ENCODE results near the gene RTL3. TPM values are rescaled to one million over a fixed set of nuclear protein-coding genes. Genes with fewer than 3 reads are reported as not detected.

The RTL3 gene
- total RNA-seq, 4 donors from 2014 or later, result 0.54 TPM; not detected in 3

DNA sequence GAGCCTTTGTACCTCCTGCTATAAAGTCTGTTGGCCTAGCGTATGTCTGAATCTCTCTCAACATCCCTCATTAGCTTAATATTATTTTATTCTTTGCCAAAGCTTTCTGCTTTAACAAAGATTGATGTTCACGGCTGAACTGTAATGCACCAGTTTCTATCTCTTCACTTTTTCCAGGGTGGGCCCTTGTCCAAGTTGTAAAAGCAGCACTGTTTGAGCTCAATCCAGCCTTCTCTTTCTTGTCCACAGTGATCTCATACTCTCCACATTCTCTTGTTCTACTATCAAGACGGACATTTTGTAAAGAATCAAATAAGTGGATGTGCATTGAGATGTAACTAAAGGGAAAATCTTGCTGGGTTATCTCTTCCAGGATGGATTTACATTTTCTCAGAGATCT lies 34.4 kb upstream of the RTL3 start:
- Histone ChIP-seq H3K27ac (no peak overlapping the region), H3K4me1 (no peaks in the 10 kb centered on the region), H3K4me3 (replicated peaks in 1 of 3) (no peak overlapping the region), H3K27me3 (no peaks in the 10 kb centered on the region), H3K9me3 (no peaks in the 10 kb centered on the region), H3K36me3 (no peaks in the 10 kb centered on the region)
- intact Hi-C loops (cut with DNase I), result no loop called here
- whole genome bisulfite sequencing, 2 donors, result 66 to 67% methylated on average over 3 of the region's 3 CpGs
- TF ChIP-seq, protein P1, sequence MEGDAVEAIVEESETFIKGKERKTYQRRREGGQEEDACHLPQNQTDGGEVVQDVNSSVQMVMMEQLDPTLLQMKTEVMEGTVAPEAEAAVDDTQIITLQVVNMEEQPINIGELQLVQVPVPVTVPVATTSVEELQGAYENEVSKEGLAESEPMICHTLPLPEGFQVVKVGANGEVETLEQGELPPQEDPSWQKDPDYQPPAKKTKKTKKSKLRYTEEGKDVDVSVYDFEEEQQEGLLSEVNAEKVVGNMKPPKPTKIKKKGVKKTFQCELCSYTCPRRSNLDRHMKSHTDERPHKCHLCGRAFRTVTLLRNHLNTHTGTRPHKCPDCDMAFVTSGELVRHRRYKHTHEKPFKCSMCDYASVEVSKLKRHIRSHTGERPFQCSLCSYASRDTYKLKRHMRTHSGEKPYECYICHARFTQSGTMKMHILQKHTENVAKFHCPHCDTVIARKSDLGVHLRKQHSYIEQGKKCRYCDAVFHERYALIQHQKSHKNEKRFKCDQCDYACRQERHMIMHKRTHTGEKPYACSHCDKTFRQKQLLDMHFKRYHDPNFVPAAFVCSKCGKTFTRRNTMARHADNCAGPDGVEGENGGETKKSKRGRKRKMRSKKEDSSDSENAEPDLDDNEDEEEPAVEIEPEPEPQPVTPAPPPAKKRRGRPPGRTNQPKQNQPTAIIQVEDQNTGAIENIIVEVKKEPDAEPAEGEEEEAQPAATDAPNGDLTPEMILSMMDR (IDR thresholded peaks at IDR 0.05), result no peak
- no peak for TF ChIP-seq POLR2A (IDR thresholded peaks at IDR 0.05)
- DNase-seq, result no peak

DNA sequence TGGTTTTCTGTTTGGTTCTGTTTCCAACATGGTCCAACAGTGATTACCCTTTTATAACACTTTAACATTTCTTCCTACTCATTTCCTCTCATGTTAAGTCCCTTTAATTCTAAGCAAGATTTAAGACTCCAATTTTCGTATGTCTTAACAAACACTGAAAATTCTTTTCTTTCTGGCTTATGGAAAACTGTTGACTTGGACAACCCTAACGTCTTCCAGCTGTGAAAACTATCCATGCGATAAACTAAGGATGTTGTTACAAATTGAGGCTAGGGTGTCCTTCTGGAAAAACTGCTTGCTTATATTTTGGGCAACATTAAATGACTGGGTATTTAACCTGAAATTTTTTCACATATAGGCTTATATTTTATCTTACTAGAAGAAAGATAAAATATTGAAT lies 33.9 kb upstream of the RTL3 start:
- Histone ChIP-seq H3K4me3 (replicated peaks in 1 of 3) (no peak overlapping the region), H3K9me3 (no peaks in the 10 kb centered on the region), H3K27me3 (no peaks in the 10 kb centered on the region), H3K27ac (no peak overlapping the region), H3K4me1 (no peaks in the 10 kb centered on the region), H3K36me3 (no peaks in the 10 kb centered on the region)
- 54 to 58% methylated on average over 3 of the region's 3 CpGs for WGBS, 2 donors
- TF ChIP-seq, protein P1 (IDR thresholded peaks at IDR 0.05), result no peak
- no peak for TF ChIP-seq POLR2A (IDR thresholded peaks at IDR 0.05)
- DNase-seq, result no peak
- intact Hi-C loops (cut with DNase I), result no loop called here

DNA sequence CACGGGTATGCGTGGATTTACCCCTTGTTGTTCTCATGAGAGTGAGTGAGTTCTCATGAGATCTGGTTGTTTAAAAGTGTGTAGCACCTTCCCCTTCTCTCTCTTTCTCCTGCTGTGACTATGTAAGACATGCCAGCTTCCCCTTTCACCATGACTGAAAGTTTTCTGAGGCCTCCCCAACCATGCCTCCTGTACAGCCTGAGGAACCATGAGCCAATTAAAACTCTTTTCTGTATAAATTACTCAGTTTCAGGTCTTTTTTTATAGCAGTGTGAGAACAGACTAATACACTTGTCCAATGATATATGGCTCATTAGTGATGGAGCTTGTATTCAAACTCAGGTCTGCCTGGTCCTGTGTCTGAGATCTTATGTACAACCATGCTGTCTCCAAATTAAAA lies 28.5 kb upstream of the RTL3 start:
- 89 to 93% methylated on average over 2 of the region's 2 CpGs for WGBS, 2 donors
- no peaks in the 10 kb centered on the region for H3K36me3 ChIP-seq
- TF ChIP-seq, protein P1 (IDR thresholded peaks at IDR 0.05), result no peak

DNA sequence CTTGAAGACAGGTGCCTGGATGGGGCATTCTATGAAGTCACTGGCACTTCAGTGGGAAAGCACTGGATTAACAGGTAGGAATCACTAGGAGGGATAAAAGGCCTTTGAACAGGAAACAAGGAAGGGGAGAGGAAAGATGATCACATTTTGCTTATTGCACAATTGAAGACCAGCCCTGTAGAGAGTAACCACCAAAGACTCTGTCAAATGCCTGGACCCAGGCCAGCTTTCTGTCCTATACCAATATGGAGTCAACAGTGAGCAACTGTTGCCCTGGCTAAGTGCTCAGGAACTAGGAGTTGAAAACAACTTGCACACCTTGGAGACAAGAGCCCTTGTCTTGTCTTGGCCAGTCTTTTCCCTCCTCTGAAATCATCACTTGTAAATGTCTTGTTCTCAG lies 14.1 kb upstream of the RTL3 start:
- Histone ChIP-seq H3K27ac (no peak overlapping the region), H3K36me3 (no peaks in the 10 kb centered on the region), H3K4me3 (replicated peaks in 1 of 3) (no peak overlapping the region), H3K4me1 (no peaks in the 10 kb centered on the region), H3K27me3 (no peaks in the 10 kb centered on the region), H3K9me3 (no peaks in the 10 kb centered on the region)
- DNase-seq, result no peak
- intact Hi-C loops (cut with DNase I), result no loop called here
- no peak for TF ChIP-seq POLR2A (IDR thresholded peaks at IDR 0.05)
- TF ChIP-seq, protein P1 (IDR thresholded peaks at IDR 0.05), result no peak

More for the DNA sequence above, 28.5 kb upstream of the RTL3 start:
- H3K4me1 ChIP-seq, result no peaks in the 10 kb centered on the region
- no peak overlapping the region for H3K27ac ChIP-seq
- intact Hi-C loops (cut with DNase I), result no loop called here
- H3K27me3 ChIP-seq, result no peaks in the 10 kb centered on the region
- H3K9me3 ChIP-seq, result no peaks in the 10 kb centered on the region
- no peak for DNase-seq
- no peak overlapping the region for H3K4me3 ChIP-seq (replicated peaks in 1 of 3)

DNA sequence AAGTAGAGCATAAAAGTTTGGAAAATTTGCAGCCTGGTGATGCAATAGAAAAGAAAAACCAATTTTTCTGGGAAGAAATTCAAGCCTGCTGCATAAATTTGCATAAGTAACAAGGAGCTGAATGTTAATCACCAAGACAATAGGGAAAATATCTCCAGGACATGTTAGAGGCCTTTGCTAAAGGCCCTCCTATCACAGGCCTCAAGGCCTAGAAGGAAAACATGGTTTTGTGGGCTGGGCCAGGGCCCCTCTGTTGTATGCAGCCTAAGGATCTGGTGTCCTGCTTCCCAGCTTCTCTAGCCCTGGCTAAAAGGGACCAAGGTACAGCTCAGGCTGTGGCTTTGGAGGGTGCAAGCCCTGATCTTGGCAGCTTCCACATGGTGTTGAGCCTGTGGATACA lies 6.2 kb upstream of the RTL3 start:
- Histone ChIP-seq H3K4me3 (replicated peaks in 1 of 3) (no peak overlapping the region), H3K9me3 (no peaks in the 10 kb centered on the region), H3K36me3 (no peaks in the 10 kb centered on the region), H3K27ac (no peak overlapping the region), H3K4me1 (no peaks in the 10 kb centered on the region), H3K27me3 (no peaks in the 10 kb centered on the region)
- intact Hi-C loops (cut with DNase I), result no loop called here
- TF ChIP-seq POLR2A (IDR thresholded peaks at IDR 0.05), result no peak
- TF ChIP-seq, protein P1 (IDR thresholded peaks at IDR 0.05), result no peak
- DNase-seq, result no peak

Measured in thyroid gland (tissue), 4 donors.